Measurements from ENCODE around the gene OXGR1. TPM values are rescaled to one million over a fixed set of nuclear protein-coding genes. Genes with fewer than 3 reads are reported as not detected.

The OXGR1 gene
- total RNA-seq, 1 donor from 2014 or later, result 0.83 TPM

DNA sequence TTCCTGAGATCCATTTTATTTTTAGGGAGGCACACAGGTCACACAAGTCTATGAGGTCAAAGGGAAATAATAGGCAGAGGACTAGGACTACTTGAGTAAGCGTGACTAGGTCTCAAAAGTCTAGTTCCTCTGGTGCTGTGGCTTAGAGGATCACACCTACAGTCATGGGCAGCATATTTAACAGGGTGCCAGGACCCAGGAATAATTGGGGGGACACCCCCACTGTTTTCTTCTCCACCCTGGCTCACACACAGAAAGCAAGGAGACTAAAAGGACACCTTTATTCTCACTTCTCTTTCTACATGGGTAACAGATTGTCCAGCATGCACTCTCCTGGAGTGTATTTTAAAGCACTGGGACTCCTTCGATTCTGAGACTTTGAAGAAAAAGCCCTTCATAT, 26.2 kb downstream of the OXGR1 start:
- Histone ChIP-seq H3K36me3 (no peaks in the 10 kb centered on the region), H3K4me1 (no peaks in the 10 kb centered on the region), H3K27me3 (ENCODE audit: low read depth) (no peaks in the 10 kb centered on the region), H3K4me3 (no peak overlapping the region), H3K9me3 (peaks cover 40% of the 10 kb centered on the region), H3K27ac (no peak overlapping the region)
- intact Hi-C loops (cut with DNase I), result no loop called here
- DNase-seq, result no peak
- TF ChIP-seq, protein P1, sequence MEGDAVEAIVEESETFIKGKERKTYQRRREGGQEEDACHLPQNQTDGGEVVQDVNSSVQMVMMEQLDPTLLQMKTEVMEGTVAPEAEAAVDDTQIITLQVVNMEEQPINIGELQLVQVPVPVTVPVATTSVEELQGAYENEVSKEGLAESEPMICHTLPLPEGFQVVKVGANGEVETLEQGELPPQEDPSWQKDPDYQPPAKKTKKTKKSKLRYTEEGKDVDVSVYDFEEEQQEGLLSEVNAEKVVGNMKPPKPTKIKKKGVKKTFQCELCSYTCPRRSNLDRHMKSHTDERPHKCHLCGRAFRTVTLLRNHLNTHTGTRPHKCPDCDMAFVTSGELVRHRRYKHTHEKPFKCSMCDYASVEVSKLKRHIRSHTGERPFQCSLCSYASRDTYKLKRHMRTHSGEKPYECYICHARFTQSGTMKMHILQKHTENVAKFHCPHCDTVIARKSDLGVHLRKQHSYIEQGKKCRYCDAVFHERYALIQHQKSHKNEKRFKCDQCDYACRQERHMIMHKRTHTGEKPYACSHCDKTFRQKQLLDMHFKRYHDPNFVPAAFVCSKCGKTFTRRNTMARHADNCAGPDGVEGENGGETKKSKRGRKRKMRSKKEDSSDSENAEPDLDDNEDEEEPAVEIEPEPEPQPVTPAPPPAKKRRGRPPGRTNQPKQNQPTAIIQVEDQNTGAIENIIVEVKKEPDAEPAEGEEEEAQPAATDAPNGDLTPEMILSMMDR (IDR thresholded peaks at IDR 0.05), result no peak
- no peak for ATAC-seq

DNA sequence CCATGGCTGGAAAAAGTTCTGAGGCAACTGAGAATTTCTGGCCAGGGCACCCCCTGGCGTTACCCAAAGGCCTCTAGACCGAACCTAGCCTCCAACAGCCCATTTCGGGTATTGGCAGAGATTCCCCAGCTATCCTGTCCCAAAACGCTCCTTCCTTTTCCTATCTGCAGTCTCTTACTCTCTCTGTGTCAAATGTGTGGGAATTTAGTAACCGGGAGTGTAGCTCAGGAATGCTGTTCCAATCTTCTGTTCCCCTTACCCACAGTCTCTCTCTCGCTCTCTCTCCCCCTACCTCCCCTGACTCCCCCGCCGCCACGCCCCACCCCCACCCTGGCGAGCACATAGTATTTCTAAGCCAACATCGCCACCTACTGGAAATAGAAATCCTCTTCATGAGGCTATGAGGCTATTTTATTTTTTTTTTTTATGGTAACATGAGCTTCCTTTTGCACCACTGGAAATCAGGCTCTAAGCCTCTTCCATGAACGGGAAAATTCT, 27.0 kb downstream of the OXGR1 start:
- Histone ChIP-seq H3K4me1 (no peaks in the 10 kb centered on the region), H3K4me3 (no peak overlapping the region), H3K27me3 (ENCODE audit: low read depth) (no peaks in the 10 kb centered on the region), H3K36me3 (no peaks in the 10 kb centered on the region), H3K9me3 (peaks cover 40% of the 10 kb centered on the region), H3K27ac (no peak overlapping the region)
- intact Hi-C loops (cut with DNase I), result no loop called here
- no peak for DNase-seq
- TF ChIP-seq, protein P1 (IDR thresholded peaks at IDR 0.05), result no peak
- ATAC-seq, result no peak

GRCh38 chr13:96966415-96967102, 27.7 kb downstream of the OXGR1 start:
- DNase-seq (no peak), ATAC-seq (no peak)
- intact Hi-C loops (cut with DNase I), result no loop called here
- no peaks in the 10 kb centered on the region for H3K36me3 ChIP-seq
- TF ChIP-seq, protein P1 (IDR thresholded peaks at IDR 0.05), result no peak
- H3K4me3 ChIP-seq, result no peak overlapping the region
- H3K9me3 ChIP-seq, result peaks cover 40% of the 10 kb centered on the region
- H3K4me1 ChIP-seq, result no peaks in the 10 kb centered on the region
- H3K27ac ChIP-seq, result no peak overlapping the region
- no peaks in the 10 kb centered on the region for H3K27me3 ChIP-seq (ENCODE audit: low read depth)

- H3K27me3 ChIP-seq (ENCODE audit: low read depth), result no peaks in the 10 kb centered on the region
- ATAC-seq (no peak), DNase-seq (no peak)
- H3K27ac ChIP-seq, result no peak overlapping the region
- intact Hi-C loops (cut with DNase I), result no loop called here
- no peaks in the 10 kb centered on the region for H3K4me1 ChIP-seq
- TF ChIP-seq, protein P1 (IDR thresholded peaks at IDR 0.05), result no peak
- H3K36me3 ChIP-seq, result no peaks in the 10 kb centered on the region
- H3K9me3 ChIP-seq, result peaks cover 27% of the 10 kb centered on the region
- no peak overlapping the region for H3K4me3 ChIP-seq
Measured at GRCh38 chr13:96963786-96964475, 30.3 kb downstream of the OXGR1 start.

DNA sequence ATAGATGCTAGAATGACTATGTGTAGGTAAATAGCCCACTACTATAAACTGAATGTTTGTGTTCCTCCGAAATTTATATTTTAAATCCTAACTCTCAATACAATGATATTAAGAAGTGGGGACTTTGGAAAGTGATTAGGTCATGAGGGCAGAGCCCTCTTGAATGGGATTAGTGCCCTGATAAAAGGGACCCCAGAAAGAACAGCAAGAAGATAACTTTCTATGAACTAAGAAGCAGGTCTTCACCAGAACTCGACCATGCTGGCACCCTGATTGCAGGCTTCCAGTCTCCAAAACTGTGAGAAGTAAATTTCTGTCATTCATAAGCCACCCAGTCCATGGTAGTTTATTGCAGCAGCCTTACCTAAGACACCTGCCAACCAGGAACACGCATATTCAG, 33.9 kb downstream of the OXGR1 start:
- H3K36me3 ChIP-seq, result no peaks in the 10 kb centered on the region
- H3K4me1 ChIP-seq, result no peaks in the 10 kb centered on the region
- H3K27ac ChIP-seq, result no peak overlapping the region
- intact Hi-C loops (cut with DNase I), result no loop called here
- no peaks in the 10 kb centered on the region for H3K27me3 ChIP-seq (ENCODE audit: low read depth)
- no peaks in the 10 kb centered on the region for H3K9me3 ChIP-seq
- no peak for DNase-seq
- TF ChIP-seq, protein P1 (IDR thresholded peaks at IDR 0.05), result no peak
- H3K4me3 ChIP-seq, result no peak overlapping the region
- ATAC-seq, result no peak

All from lower lobe of right lung (tissue), 2 donors.